ENCODE measurements around the gene LRMDA. TPM values are rescaled to one million over a fixed set of nuclear protein-coding genes. Genes with fewer than 3 reads are reported as not detected.

LRMDA gene
- total RNA-seq, 2 experiments from 2014 or later, result not detected

- DNase-seq, result no peak
- H3K9me3 Mint-ChIP-seq, result no peaks in the 10 kb centered on the region
- H3K36me3 Mint-ChIP-seq (ENCODE audit: low read depth), result no peaks in the 10 kb centered on the region
- H3K4me3 Mint-ChIP-seq, result no peak overlapping the region
- no peak overlapping the region for H3K27ac Mint-ChIP-seq
- no peaks in the 10 kb centered on the region for H3K27me3 Mint-ChIP-seq
- POLR2A ChIA-PET, result no interaction called here
- no peaks in the 10 kb centered on the region for H3K4me1 Mint-ChIP-seq
- CTCF ChIA-PET, result no interaction called here
These were observed 517.2 kb downstream of the LRMDA start for GRCh38 chr10:75948583-75948982.

GRCh38 chr10:75950307-75950706, 518.9 kb downstream of the LRMDA start:
- ChIA-PET POLR2A (no interaction called here), CTCF (no interaction called here)
- no peaks in the 10 kb centered on the region for H3K9me3 Mint-ChIP-seq
- DNase-seq, result no peak
- H3K4me1 Mint-ChIP-seq, result no peaks in the 10 kb centered on the region
- no peak overlapping the region for H3K4me3 Mint-ChIP-seq
- no peak overlapping the region for H3K27ac Mint-ChIP-seq
- no peaks in the 10 kb centered on the region for H3K36me3 Mint-ChIP-seq (ENCODE audit: low read depth)
- H3K27me3 Mint-ChIP-seq, result no peaks in the 10 kb centered on the region

- H3K36me3 Mint-ChIP-seq (ENCODE audit: low read depth), result no peaks in the 10 kb centered on the region
- H3K4me3 Mint-ChIP-seq, result no peak overlapping the region
- no peak overlapping the region for H3K27ac Mint-ChIP-seq
- POLR2A ChIA-PET, result no interaction called here
- H3K27me3 Mint-ChIP-seq, result no peaks in the 10 kb centered on the region
- no peaks in the 10 kb centered on the region for H3K4me1 Mint-ChIP-seq
- no peak for DNase-seq
- no peaks in the 10 kb centered on the region for H3K9me3 Mint-ChIP-seq
- CTCF ChIA-PET, result no interaction called here
These were observed 519.7 kb downstream of the LRMDA start for GRCh38 chr10:75950997-75951589.

GRCh38 chr10:75951627-75952026, 520.2 kb downstream of the LRMDA start:
- CTCF ChIA-PET, result no interaction called here
- no peak overlapping the region for H3K27ac Mint-ChIP-seq
- no peaks in the 10 kb centered on the region for H3K4me1 Mint-ChIP-seq
- POLR2A ChIA-PET, result no interaction called here
- DNase-seq, result no peak
- no peaks in the 10 kb centered on the region for H3K36me3 Mint-ChIP-seq (ENCODE audit: low read depth)
- H3K27me3 Mint-ChIP-seq, result no peaks in the 10 kb centered on the region
- no peaks in the 10 kb centered on the region for H3K9me3 Mint-ChIP-seq
- H3K4me3 Mint-ChIP-seq, result no peak overlapping the region

- H3K9me3 Mint-ChIP-seq, result no peaks in the 10 kb centered on the region
- POLR2A ChIA-PET, result no interaction called here
These were observed 520.7 kb downstream of the LRMDA start for GRCh38 chr10:75952093-75952492.

GRCh38 chr10:75954486-75954885, 523.1 kb downstream of the LRMDA start:
- Mint-ChIP-seq H3K9me3 (no peaks in the 10 kb centered on the region), H3K4me1 (no peaks in the 10 kb centered on the region), H3K27ac (no peak overlapping the region), H3K4me3 (no peak overlapping the region), H3K36me3 (ENCODE audit: low read depth) (no peaks in the 10 kb centered on the region), H3K27me3 (no peaks in the 10 kb centered on the region)
- DNase-seq, result no peak
- CTCF ChIA-PET, result no interaction called here
- POLR2A ChIA-PET, result no interaction called here

More at GRCh38 chr10:75952093-75952492, 520.7 kb downstream of the LRMDA start:
- Mint-ChIP-seq H3K4me1 (no peaks in the 10 kb centered on the region), H3K4me3 (no peak overlapping the region), H3K27me3 (no peaks in the 10 kb centered on the region), H3K36me3 (ENCODE audit: low read depth) (no peaks in the 10 kb centered on the region), H3K27ac (no peak overlapping the region)
- no peak for DNase-seq
- CTCF ChIA-PET, result no interaction called here

- CTCF ChIA-PET, result no interaction called here
- H3K9me3 Mint-ChIP-seq, result no peaks in the 10 kb centered on the region
These were observed 524.6 kb downstream of the LRMDA start for GRCh38 chr10:75955973-75956502.

GRCh38 chr10:75956624-75957023, 525.2 kb downstream of the LRMDA start:
- ChIA-PET POLR2A (no interaction called here), CTCF (no interaction called here)
- Mint-ChIP-seq H3K27ac (no peak overlapping the region), H3K27me3 (no peaks in the 10 kb centered on the region), H3K4me3 (no peak overlapping the region), H3K9me3 (no peaks in the 10 kb centered on the region), H3K36me3 (ENCODE audit: low read depth) (no peaks in the 10 kb centered on the region), H3K4me1 (no peaks in the 10 kb centered on the region)
- no peak for DNase-seq

More at GRCh38 chr10:75955973-75956502, 524.6 kb downstream of the LRMDA start:
- no peaks in the 10 kb centered on the region for H3K36me3 Mint-ChIP-seq (ENCODE audit: low read depth)
- H3K27me3 Mint-ChIP-seq, result no peaks in the 10 kb centered on the region
- POLR2A ChIA-PET, result no interaction called here
- H3K4me3 Mint-ChIP-seq, result no peak overlapping the region
- no peak overlapping the region for H3K27ac Mint-ChIP-seq
- H3K4me1 Mint-ChIP-seq, result no peaks in the 10 kb centered on the region
- DNase-seq, result no peak

- no peaks in the 10 kb centered on the region for H3K27me3 Mint-ChIP-seq
- no peak overlapping the region for H3K27ac Mint-ChIP-seq
These were observed 526.1 kb downstream of the LRMDA start for GRCh38 chr10:75957314-75958120.

GRCh38 chr10:75959209-75959608, 527.8 kb downstream of the LRMDA start:
- ChIA-PET POLR2A (no interaction called here), CTCF (no interaction called here)
- DNase-seq, result no peak
- no peaks in the 10 kb centered on the region for H3K27me3 Mint-ChIP-seq
- no peak overlapping the region for H3K4me3 Mint-ChIP-seq
- H3K9me3 Mint-ChIP-seq, result no peaks in the 10 kb centered on the region
- H3K27ac Mint-ChIP-seq, result no peak overlapping the region
- no peaks in the 10 kb centered on the region for H3K36me3 Mint-ChIP-seq (ENCODE audit: low read depth)
- H3K4me1 Mint-ChIP-seq, result no peaks in the 10 kb centered on the region

More at GRCh38 chr10:75957314-75958120, 526.1 kb downstream of the LRMDA start:
- H3K4me1 Mint-ChIP-seq, result no peaks in the 10 kb centered on the region
- ChIA-PET CTCF (no interaction called here), POLR2A (no interaction called here)
- H3K4me3 Mint-ChIP-seq, result no peak overlapping the region
- DNase-seq, result no peak
- no peaks in the 10 kb centered on the region for H3K9me3 Mint-ChIP-seq
- no peaks in the 10 kb centered on the region for H3K36me3 Mint-ChIP-seq (ENCODE audit: low read depth)

GRCh38 chr10:75959912-75960311, 528.5 kb downstream of the LRMDA start:
- ChIA-PET CTCF (no interaction called here), POLR2A (no interaction called here)
- Mint-ChIP-seq H3K36me3 (ENCODE audit: low read depth) (no peaks in the 10 kb centered on the region), H3K4me1 (no peaks in the 10 kb centered on the region), H3K27ac (no peak overlapping the region), H3K4me3 (no peak overlapping the region), H3K9me3 (no peaks in the 10 kb centered on the region), H3K27me3 (no peaks in the 10 kb centered on the region)
- no peak for DNase-seq

- Mint-ChIP-seq H3K36me3 (ENCODE audit: low read depth) (no peaks in the 10 kb centered on the region), H3K27ac (no peak overlapping the region), H3K4me1 (no peaks in the 10 kb centered on the region), H3K27me3 (no peaks in the 10 kb centered on the region), H3K4me3 (no peak overlapping the region), H3K9me3 (no peaks in the 10 kb centered on the region)
- no peak for DNase-seq
- ChIA-PET POLR2A (no interaction called here), CTCF (no interaction called here)
These were observed 531.1 kb downstream of the LRMDA start for GRCh38 chr10:75962395-75963061.

GRCh38 chr10:75967491-75967890, 536.1 kb downstream of the LRMDA start:
- H3K27ac Mint-ChIP-seq, result no peak overlapping the region
- no peaks in the 10 kb centered on the region for H3K36me3 Mint-ChIP-seq (ENCODE audit: low read depth)
- H3K4me3 Mint-ChIP-seq, result no peak overlapping the region
- ChIA-PET CTCF (no interaction called here), POLR2A (no interaction called here)
- H3K9me3 Mint-ChIP-seq, result no peaks in the 10 kb centered on the region
- H3K27me3 Mint-ChIP-seq, result no peaks in the 10 kb centered on the region
- DNase-seq, result no peak
- H3K4me1 Mint-ChIP-seq, result no peaks in the 10 kb centered on the region
